ENCODE measurements around the gene PAX4. TPM values are rescaled to one million over a fixed set of nuclear protein-coding genes. Genes with fewer than 3 reads are reported as not detected.
"Not testable (repeated sequence)": the region's sequence is repeated elsewhere in the genome, so short reads cannot be mapped to it uniquely, and the experiment has no call there.

PAX4 gene
- total RNA-seq, 2 experiments from 2014 or later = not detected

GRCh38 chr7:127571741-127572505 lies 46.0 kb downstream of the PAX4 start:
- ChIA-PET POLR2A (no interaction called here), CTCF (interaction anchor here (0.9 kb wide), 1 partner anchor 11 kb away, joined by 5 read pairs; no protein-coding TSS in a partner anchor)
- no peak for DNase-seq
- Mint-ChIP-seq H3K27me3 (no peaks in the 10 kb centered on the region), H3K9me3 (peaks cover 3% of the 10 kb centered on the region), H3K4me1 (no peaks in the 10 kb centered on the region), H3K27ac (no peak overlapping the region), H3K36me3 (ENCODE audit: low read depth) (no peaks in the 10 kb centered on the region), H3K4me3 (no peak overlapping the region)

GRCh38 chr7:127568034-127568433 lies 49.9 kb downstream of the PAX4 start:
- H3K4me3 Mint-ChIP-seq; POLR2A ChIA-PET; H3K27ac Mint-ChIP-seq; CTCF ChIA-PET; H3K4me1 Mint-ChIP-seq; H3K36me3 Mint-ChIP-seq (ENCODE audit: low read depth); H3K27me3 Mint-ChIP-seq; H3K9me3 Mint-ChIP-seq; DNase-seq: not testable (repeated sequence)

- no peaks in the 10 kb centered on the region for H3K36me3 Mint-ChIP-seq (ENCODE audit: low read depth)
- H3K27ac Mint-ChIP-seq = no peak overlapping the region
- ChIA-PET CTCF (no interaction called here), POLR2A (no interaction called here)
- H3K4me1 Mint-ChIP-seq = no peaks in the 10 kb centered on the region
- DNase-seq = no peak
- H3K4me3 Mint-ChIP-seq = no peak overlapping the region
- peaks cover 6% of the 10 kb centered on the region for H3K9me3 Mint-ChIP-seq
- no peaks in the 10 kb centered on the region for H3K27me3 Mint-ChIP-seq
Measured at GRCh38 chr7:127566242-127566641, 51.7 kb downstream of the PAX4 start.

Other genes starting within 250 kb of the PAX4 start
- gene ZNF800, start 225.4 kb downstream of the PAX4 start, total RNA-seq = 10 to 100 TPM; 43.6 to 50.7 TPM
- gene GCC1, start 32.5 kb downstream of the PAX4 start, total RNA-seq = 10 to 100 TPM; 17.5 to 18.9 TPM
- 100 to 1,000 TPM; 135 to 136 TPM for gene ARF5, start 29.7 kb downstream of the PAX4 start, total RNA-seq
- gene FSCN3, start 24.4 kb downstream of the PAX4 start, total RNA-seq = 1 to 10 TPM; 1.0 to 1.1 TPM
- gene SND1, start 34.1 kb upstream of the PAX4 start, total RNA-seq = 100 to 1,000 TPM; 141 to 163 TPM

Measured in activated CD4-positive, alpha-beta T cell treated with anti-CD3 and anti-CD28 coated beads, Interleukin-2, amount 10 ng/mL, durations not matched to agents 7 days and 5 days (primary cell).